GM21367 (cell line): ENCODE measurements around the gene GATAD1.
"Not testable (repeated sequence)": the region's sequence is repeated elsewhere in the genome, so short reads cannot be mapped to it uniquely, and the experiment has no call there.

ENCODE experiments used
- ATAC-seq: cut with Tn5 transposase; IDR thresholded peaks from one replicate; pipeline ENCODE4 v1.9.1; 2021; ENCODE audit not compliant: unreplicated experiment

The GATAD1 gene

GRCh38 chr7:92436612-92437445 is 10.5 kb upstream of the GATAD1 start:
- ATAC-seq: no peak

- ATAC-seq: no peak
These were observed 9.3 kb upstream of the GATAD1 start for GRCh38 chr7:92437956-92438491.

GRCh38 chr7:92442720-92443119 is 4.6 kb upstream of the GATAD1 start:
- ATAC-seq: not testable (repeated sequence)

GRCh38 chr7:92446869-92447344 is 375 bp upstream of the GATAD1 start:
- ATAC-seq: no peak

GRCh38 chr7:92448205-92448747 is 994 bp downstream of the GATAD1 start:
- ATAC-seq: peak; percentile 32

GRCh38 chr7:92451645-92452044 is 4.4 kb downstream of the GATAD1 start:
- ATAC-seq: no peak

GRCh38 chr7:92456236-92456635 is 9.0 kb downstream of the GATAD1 start:
- no peak for ATAC-seq

- ATAC-seq: no peak
These were observed 12.8 kb downstream of the GATAD1 start for GRCh38 chr7:92460109-92460508.

- no peak for ATAC-seq
These were observed 13.2 kb downstream of the GATAD1 start for GRCh38 chr7:92460510-92460909.

- peak; percentile 89 for ATAC-seq
These were observed 14.0 kb downstream of the GATAD1 start for GRCh38 chr7:92461027-92462003.

GRCh38 chr7:92462560-92462959 is 15.3 kb downstream of the GATAD1 start:
- no peak for ATAC-seq

GRCh38 chr7:92464515-92464914 is 17.2 kb downstream of the GATAD1 start:
- no peak for ATAC-seq

GRCh38 chr7:92466682-92467081 is 19.4 kb downstream of the GATAD1 start:
- no peak for ATAC-seq

- not testable (repeated sequence) for ATAC-seq
These were observed 21.3 kb downstream of the GATAD1 start for GRCh38 chr7:92468589-92468988.

- ATAC-seq: not testable (repeated sequence)
These were observed 26.7 kb downstream of the GATAD1 start for GRCh38 chr7:92473989-92474388.

- not testable (repeated sequence) for ATAC-seq
These were observed 28.0 kb downstream of the GATAD1 start for GRCh38 chr7:92475261-92475770.

- not testable (repeated sequence) for ATAC-seq
These were observed 28.7 kb downstream of the GATAD1 start for GRCh38 chr7:92475851-92476590.

- not testable (repeated sequence) for ATAC-seq
These were observed 30.4 kb downstream of the GATAD1 start, which contains the start of gene ERVW-1 for GRCh38 chr7:92477681-92478080. Gene ERVW-1 (minus strand): TSS chr7:92477946. CDS start chr7:92470381, 7,565 bp downstream.

- no peak for ATAC-seq
These were observed 30.8 kb downstream of the GATAD1 start for GRCh38 chr7:92478095-92478494.

GRCh38 chr7:92478711-92479110 is 31.4 kb downstream of the GATAD1 start:
- ATAC-seq: no peak
